HL-60 (cell line): ENCODE results near the gene NFYC.

Experiments used
- DNase-seq, 2 experiments: peaks; one replicate each; pipeline ENCODE4 v3.0.0-alpha.2; 2010 to 2020; ENCODE audit warnings: low read depth in 1 of 2, low spot score in 1 of 2
- H3K27ac ChIP-seq: fragments of 250-450 bp; sonication (Bioruptor Pico); replicated peaks from 2 replicates; pipeline ENCODE4 v1.5.1; 2020; ENCODE audit warnings: mild to moderate bottlenecking, moderate library complexity
- H3K27me3 ChIP-seq: fragments of 250-450 bp; sonication (Bioruptor Pico); 2 replicates; pipeline ENCODE4 v1.5.1; 2021; ENCODE audit warnings: mild to moderate bottlenecking, moderate library complexity; ENCODE audit not compliant: insufficient read depth, poor library complexity, severe bottlenecking
- H3K4me3 ChIP-seq: replicated peaks from 2 replicates; pipeline ENCODE4 v1.5.1; 2011; ENCODE audit warnings: mild to moderate bottlenecking, control low read depth, low read length; ENCODE audit not compliant: insufficient read depth
- GABPA ChIP-seq: IDR thresholded peaks from 2 replicates; pipeline ENCODE4 v1.6.1; 2012; ENCODE audit warnings: low read depth
- POLR2AphosphoS5 ChIP-seq: IDR thresholded peaks from 2 replicates; pipeline ENCODE4 v1.6.1; 2012; ENCODE audit warnings: low read depth
- SPI1 ChIP-seq: IDR thresholded peaks from 2 replicates; pipeline ENCODE4 v1.6.1; 2012; ENCODE audit warnings: low read depth, mild to moderate bottlenecking, borderline replicate concordance
- TF ChIP-seq, protein P1 (sequence below): IDR thresholded peaks from one replicate; pipeline ENCODE4 v1.5.1; 2011; ENCODE audit warnings: low read length, control low read depth, inconsistent platforms; ENCODE audit not compliant: insufficient read depth
- TF ChIP-seq, protein P2 (sequence below): IDR thresholded peaks from 2 replicates; pipeline ENCODE4 v1.6.1; 2012; ENCODE audit warnings: low read depth; ENCODE audit not compliant: insufficient replicate concordance

Gene NFYC

DNA sequence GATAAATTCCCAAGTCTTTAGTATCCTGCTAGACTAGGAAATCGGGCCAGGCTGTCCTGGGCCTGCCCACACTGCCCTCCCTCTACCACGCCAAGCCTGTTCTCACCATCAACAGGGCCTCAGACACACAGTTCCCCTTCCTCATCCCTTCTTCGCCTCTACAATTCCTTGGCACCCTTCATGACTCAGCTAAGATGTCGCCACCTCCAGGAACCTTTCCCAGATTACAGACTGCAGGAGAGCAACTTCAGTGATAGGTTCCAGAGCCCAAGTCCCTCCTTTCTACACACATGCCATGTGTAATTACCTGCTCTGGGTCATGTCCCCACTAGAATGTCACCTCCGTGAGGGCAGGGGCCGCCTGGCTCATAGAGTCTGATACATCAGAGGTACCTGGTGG, 29.4 kb upstream of the NFYC start:
- Histone ChIP-seq H3K4me3 (no peak overlapping the region), H3K27me3 (no peaks in the 10 kb centered on the region), H3K27ac (no peak overlapping the region)
- no peak for DNase-seq
- TF ChIP-seq, protein P1, sequence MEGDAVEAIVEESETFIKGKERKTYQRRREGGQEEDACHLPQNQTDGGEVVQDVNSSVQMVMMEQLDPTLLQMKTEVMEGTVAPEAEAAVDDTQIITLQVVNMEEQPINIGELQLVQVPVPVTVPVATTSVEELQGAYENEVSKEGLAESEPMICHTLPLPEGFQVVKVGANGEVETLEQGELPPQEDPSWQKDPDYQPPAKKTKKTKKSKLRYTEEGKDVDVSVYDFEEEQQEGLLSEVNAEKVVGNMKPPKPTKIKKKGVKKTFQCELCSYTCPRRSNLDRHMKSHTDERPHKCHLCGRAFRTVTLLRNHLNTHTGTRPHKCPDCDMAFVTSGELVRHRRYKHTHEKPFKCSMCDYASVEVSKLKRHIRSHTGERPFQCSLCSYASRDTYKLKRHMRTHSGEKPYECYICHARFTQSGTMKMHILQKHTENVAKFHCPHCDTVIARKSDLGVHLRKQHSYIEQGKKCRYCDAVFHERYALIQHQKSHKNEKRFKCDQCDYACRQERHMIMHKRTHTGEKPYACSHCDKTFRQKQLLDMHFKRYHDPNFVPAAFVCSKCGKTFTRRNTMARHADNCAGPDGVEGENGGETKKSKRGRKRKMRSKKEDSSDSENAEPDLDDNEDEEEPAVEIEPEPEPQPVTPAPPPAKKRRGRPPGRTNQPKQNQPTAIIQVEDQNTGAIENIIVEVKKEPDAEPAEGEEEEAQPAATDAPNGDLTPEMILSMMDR = no peak
- TF ChIP-seq POLR2AphosphoS5 (no peak), GABPA (no peak), SPI1 (no peak)
- TF ChIP-seq, protein P2, sequence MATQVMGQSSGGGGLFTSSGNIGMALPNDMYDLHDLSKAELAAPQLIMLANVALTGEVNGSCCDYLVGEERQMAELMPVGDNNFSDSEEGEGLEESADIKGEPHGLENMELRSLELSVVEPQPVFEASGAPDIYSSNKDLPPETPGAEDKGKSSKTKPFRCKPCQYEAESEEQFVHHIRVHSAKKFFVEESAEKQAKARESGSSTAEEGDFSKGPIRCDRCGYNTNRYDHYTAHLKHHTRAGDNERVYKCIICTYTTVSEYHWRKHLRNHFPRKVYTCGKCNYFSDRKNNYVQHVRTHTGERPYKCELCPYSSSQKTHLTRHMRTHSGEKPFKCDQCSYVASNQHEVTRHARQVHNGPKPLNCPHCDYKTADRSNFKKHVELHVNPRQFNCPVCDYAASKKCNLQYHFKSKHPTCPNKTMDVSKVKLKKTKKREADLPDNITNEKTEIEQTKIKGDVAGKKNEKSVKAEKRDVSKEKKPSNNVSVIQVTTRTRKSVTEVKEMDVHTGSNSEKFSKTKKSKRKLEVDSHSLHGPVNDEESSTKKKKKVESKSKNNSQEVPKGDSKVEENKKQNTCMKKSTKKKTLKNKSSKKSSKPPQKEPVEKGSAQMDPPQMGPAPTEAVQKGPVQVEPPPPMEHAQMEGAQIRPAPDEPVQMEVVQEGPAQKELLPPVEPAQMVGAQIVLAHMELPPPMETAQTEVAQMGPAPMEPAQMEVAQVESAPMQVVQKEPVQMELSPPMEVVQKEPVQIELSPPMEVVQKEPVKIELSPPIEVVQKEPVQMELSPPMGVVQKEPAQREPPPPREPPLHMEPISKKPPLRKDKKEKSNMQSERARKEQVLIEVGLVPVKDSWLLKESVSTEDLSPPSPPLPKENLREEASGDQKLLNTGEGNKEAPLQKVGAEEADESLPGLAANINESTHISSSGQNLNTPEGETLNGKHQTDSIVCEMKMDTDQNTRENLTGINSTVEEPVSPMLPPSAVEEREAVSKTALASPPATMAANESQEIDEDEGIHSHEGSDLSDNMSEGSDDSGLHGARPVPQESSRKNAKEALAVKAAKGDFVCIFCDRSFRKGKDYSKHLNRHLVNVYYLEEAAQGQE = no peak

DNA sequence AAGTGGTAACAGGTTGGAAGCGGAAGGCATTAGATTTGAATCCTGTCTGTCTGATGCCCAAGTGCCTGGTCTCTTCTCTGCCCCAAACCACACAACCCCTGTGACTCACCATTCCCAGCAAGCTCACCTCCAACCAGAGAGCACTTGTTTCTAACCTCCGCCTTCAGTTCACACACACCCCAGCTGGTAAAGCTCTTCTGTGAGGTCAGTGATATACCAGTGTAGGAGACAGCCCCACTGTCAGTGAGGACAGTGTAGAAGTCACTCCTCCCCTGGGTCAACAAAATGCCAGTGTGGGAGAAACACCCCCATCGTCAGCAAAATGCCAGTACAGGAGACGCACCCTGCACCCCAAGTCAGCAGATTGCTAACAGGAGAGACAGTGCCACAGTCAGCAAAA, 28.6 kb upstream of the NFYC start:
- H3K27me3 ChIP-seq = no peaks in the 10 kb centered on the region
- H3K27ac ChIP-seq = no peak overlapping the region
- no peak for DNase-seq
- H3K4me3 ChIP-seq = no peak overlapping the region
- TF ChIP-seq, protein P2 = no peak
- TF ChIP-seq SPI1 = no peak
- TF ChIP-seq, protein P1 = no peak
- no peak for TF ChIP-seq POLR2AphosphoS5
- no peak for TF ChIP-seq GABPA

DNA sequence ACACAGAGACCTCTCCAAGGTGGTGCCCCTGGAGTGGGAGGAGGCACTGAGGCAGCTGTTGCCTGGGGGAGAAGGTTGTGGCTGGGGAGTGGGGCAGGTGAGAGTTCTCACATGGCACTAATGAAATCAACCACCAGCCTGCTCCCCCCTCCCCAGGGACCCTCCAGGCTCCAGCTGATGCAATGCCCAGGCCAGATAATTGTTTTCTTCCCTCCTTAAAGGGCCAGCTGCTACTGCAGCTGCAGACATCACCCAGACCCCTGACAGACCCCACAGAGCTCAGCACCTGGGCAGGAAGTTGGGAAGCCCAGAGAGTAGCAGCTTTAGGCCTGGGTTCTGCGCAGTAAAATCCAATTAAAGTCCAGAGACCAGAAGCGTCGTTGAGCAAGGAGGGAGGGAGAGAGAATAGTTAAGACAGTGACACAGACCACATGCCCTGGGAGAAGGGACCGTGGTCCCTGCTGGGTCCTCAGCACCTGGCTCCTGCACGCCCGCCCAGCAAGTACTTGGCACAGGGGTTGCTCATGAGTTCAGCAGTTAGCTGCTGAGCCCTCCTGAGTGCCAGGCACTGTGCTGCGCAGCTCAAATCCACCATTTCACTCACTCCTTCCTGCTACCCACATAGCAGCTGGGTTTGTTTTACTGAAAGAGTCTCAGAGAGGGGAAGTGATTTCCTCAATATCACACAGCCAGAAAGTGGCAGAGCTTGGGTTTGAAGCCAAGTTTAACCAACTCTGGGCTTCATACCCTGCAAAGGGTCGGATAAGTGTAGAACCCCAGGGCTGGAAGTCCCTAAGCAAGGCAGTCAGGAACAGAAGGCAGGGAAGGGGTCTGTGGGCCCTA, 28.0 kb upstream of the NFYC start:
- TF ChIP-seq, protein P1 = no peak
- TF ChIP-seq, protein P2 = peak; percentile 6
- Histone ChIP-seq H3K27me3 (no peaks in the 10 kb centered on the region), H3K4me3 (no peak overlapping the region), H3K27ac (no peak overlapping the region)
- no peak for DNase-seq
